GM10266 (cell line): ENCODE data around the gene FAM163A.

ENCODE experiments used
- DNase-seq: peaks from one replicate; pipeline ENCODE4 v3.0.0; 2012; ENCODE audit errors: extremely low spot score
- CTCF ChIP-seq: IDR thresholded peaks from 2 replicates; pipeline ENCODE4 v1.5.1; 2012; ENCODE audit warnings: mild to moderate bottlenecking, low read depth; ENCODE audit not compliant: control insufficient read depth, insufficient read depth; ENCODE audit errors: missing control alignments

The FAM163A gene

DNA sequence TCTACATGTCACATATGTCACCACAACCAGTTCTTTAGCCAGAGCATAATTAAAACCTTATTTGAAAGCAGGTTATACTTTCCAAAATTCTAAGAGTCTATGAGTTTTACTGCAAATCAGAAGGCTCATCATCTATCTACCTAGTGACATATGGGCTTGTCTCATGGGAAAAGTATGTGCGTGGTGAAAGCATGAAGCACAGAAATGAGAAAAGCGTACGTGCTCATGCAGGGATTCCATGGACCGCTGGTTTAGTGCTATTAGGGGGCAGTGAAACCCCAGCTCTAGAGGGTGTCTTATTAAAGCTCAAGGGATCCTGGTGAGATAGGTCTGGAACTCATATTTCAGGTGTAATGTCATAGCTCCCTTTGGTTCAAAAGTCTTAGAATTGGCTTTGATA lies 50.2 kb downstream of the FAM163A start:
- no peak for TF ChIP-seq CTCF
- DNase-seq: no peak

DNA sequence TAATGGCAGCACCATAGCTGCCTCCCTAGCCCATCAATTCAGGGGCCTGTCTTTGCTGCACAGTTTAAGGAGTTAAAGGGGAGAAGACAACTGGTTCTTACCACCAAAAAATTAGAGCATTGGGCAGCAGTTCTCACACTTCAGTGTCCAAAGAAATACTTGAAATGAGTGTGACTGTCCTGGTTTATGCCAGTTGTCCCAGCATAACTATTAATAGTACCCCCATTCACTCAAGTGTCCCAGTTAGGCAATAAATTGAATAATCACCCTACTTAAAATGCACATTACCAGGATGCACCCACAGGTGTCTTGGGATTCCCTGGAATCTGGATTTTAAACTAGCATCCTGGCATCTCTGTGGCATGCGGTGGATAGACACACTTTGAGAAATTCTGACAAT lies 51.1 kb downstream of the FAM163A start:
- TF ChIP-seq CTCF: no peak

GRCh38 chr1:179794669-179795068 lies 51.6 kb downstream of the FAM163A start:
- no peak for TF ChIP-seq CTCF
- no peak for DNase-seq

More for the DNA sequence above, 51.1 kb downstream of the FAM163A start:
- no peak for DNase-seq

DNA sequence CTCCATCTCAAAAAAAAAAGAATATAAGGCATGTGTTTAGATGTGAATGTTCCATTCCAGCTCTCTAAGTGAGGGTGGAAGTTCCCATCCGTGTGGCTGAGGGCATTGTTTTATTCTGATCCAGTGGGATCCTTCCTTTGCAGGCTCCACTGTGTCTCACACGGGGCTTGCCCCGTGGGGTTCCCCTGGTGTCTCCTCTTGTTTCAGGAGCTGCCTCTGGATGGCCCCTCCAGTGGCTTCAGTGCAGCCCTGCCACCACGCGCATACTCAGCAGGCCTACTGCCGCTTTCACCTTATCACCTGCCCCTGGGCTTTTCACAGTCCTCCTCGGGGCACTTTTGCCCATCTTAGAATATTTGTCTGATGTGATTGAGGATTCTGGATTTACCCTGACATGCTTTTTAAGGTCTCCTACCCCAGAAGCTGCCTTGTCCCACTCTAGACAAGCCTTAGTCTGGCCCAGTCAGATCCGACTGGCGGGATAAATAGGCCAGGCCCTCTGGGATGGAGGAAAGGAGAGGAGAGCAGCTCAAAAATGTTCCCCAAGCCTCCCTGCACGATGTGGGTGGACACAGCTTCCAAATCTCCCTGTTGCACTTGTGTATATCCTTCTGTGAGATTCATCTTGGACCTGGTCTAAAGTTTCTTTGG lies 55.2 kb downstream of the FAM163A start:
- no peak for DNase-seq
- no peak for TF ChIP-seq CTCF

DNA sequence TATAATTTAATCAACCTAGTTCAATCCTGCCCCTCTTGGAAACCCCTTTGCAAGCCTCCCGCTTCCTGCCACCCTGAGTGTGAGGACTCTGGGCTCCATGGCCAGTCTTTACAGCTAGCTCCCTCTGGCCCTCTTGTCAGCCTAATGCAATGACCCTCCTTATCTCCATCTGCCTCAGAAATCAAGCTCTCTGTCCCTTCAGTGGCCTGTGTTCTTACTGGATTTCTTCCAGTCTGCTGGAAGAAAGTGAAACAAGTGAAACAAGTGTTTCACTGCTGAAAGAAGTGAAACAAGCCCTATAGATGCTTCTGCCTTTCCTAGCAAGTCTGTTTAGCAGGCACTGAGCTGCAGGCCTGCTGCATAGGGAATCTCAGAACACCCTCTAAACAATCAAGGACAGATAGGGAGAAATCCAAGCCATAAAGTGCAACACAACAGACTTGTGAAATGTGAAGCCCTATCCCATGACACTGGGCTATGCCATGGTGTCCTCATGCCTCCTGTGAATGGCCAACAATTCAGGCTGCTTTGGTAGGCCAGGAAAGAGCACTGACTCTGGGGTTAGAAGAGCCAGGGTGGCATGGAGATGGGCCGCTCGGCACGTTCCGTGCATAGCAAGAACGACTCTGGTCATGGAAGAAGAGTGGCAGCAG lies 55.9 kb downstream of the FAM163A start:
- no peak for DNase-seq
- no peak for TF ChIP-seq CTCF

DNA sequence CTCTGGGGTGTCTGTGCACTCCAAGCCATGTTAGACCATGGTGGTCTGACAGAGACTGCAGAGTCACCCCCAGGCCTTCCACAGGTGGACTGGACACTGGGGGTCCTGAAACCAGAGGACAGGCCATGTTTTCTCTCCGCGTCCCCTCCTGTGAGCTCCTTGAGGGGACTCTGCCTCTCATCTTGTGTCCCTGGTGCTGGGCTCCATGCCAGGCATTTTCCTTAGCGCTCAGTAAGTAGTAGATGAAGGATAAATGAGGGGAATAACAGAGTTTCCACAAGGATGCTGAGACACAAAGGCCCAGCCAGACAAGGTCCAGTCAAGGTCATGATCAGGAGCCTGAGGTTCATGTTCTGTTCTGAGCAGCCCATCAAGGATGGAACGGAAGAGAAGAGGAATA lies 57.4 kb downstream of the FAM163A start:
- TF ChIP-seq CTCF: no peak
- no peak for DNase-seq

GRCh38 chr1:179803104-179803503 lies 60.0 kb downstream of the FAM163A start:
- TF ChIP-seq CTCF: no peak
- DNase-seq: no peak
